NCI-H2081 treated with DMSO at 0.1 percent for 48 hours (cell line): ENCODE results near the gene FARS2.

Source experiments
- DNase-seq: peaks from one replicate; lab custom pipeline; 2025; lab: John Stamatoyannopoulos, UW

The FARS2 gene

DNA sequence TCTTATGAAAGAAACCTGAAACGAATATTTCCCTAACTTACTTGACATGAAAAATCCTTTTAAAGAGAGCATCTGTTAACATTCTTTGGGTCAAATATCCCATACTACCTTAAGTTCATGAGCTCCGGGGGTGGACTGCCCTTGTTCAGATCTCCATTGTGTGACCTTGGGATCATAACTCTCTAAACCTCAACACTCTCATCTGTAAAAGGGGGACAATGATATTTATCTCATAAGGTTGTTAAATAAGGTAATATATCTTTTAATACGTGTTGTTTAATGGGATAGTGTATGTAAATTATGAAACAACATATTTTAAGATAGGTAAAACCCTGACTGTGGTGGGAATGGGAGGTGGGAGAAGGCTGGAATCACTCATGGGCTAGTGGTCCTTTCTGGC, 326.3 kb downstream of the FARS2 start:
- DNase-seq = no peak

- no peak for DNase-seq
These were observed 328.3 kb downstream of the FARS2 start for GRCh38 chr6:5589422-5590141.

GRCh38 chr6:5590187-5590586, 328.9 kb downstream of the FARS2 start:
- DNase-seq = no peak

- DNase-seq = no peak
These were observed 331.7 kb downstream of the FARS2 start for GRCh38 chr6:5592886-5593519.

DNA sequence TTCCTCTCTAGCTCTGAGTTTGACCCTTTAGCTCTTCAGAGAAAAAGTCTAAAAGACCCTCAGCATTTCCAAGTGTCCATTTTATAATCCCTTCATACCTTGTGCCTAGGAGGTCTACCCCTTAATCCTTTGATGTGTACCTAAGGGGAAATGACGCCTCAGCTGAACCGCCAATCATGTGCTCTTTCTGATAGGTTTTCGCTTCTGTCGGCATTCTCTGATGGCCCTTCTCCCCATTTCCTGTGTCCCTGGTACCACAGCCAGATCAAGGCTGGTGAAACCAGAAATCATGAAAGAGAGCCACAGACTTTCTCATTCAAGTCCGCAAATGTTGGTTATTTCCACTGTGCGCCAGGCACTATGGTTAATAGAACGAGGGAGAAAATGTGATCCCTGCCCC, 333.9 kb downstream of the FARS2 start:
- DNase-seq = no peak

- DNase-seq = no peak
These were observed 336.1 kb downstream of the FARS2 start for GRCh38 chr6:5597413-5597812.

GRCh38 chr6:5598123-5598522, 336.8 kb downstream of the FARS2 start:
- DNase-seq = no peak

GRCh38 chr6:5599127-5599526, 337.8 kb downstream of the FARS2 start:
- DNase-seq = no peak

DNA sequence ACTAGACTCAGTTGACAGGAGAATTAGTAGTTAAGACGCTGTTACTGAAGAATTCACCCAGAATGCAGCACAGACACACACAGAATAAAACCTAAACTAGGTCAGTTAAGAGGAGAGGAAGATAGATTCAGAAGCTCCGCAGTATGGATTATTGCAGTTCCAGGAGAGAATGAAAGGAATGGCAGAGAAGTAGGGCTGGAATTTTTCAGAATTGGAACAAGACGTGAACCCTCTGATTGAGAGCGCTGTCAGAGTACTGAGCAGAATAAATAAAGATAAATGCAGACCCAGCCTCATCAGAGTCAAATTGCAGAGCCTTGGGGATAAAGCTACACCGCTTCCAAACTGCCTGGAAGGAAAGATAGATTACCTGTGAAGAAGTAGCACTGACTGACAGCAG, 344.6 kb downstream of the FARS2 start:
- no peak for DNase-seq

GRCh38 chr6:5606546-5606945, 345.2 kb downstream of the FARS2 start:
- DNase-seq = no peak

- no peak for DNase-seq
These were observed 349.3 kb downstream of the FARS2 start for GRCh38 chr6:5610640-5611039.

DNA sequence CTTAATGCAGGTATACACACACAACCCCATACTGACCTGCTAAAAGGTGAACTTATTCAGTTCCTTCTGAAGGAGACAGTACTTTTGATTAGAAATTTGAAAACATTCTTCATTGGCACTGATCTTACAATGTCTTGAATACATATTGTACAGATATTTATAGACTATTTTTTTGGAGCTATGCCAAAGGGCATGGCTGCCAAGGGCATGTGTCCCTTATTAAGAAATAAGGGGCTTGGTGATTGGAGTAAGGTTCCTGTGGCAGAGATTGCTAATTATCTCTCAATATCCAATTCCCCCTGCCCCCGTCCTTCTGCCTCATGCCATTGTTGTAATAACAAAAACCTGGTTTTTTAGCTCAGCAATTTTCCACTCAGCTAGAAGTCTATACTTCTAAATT, 355.9 kb downstream of the FARS2 start:
- DNase-seq = no peak

DNA sequence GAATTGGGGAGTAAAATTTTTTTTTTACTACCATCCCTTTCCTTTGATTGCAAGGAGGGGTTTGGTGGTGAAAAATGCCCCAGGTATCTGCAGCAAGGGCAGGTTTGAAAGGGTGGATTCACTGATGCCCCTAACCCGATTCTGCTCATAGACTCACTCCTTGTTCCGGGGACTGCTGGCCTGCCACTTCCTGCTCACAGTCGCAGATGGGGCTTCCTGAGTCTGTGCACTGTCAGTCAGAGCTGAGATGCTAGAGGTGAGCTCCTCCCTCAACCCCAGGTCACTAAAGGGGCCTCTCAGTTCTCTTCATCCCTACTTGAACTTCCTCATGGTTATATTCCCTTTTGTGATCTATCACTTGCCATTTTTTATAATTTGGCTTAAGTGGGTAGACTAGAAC, 357.9 kb downstream of the FARS2 start:
- no peak for DNase-seq

- no peak for DNase-seq
These were observed 361.1 kb downstream of the FARS2 start for GRCh38 chr6:5622276-5623005.

DNA sequence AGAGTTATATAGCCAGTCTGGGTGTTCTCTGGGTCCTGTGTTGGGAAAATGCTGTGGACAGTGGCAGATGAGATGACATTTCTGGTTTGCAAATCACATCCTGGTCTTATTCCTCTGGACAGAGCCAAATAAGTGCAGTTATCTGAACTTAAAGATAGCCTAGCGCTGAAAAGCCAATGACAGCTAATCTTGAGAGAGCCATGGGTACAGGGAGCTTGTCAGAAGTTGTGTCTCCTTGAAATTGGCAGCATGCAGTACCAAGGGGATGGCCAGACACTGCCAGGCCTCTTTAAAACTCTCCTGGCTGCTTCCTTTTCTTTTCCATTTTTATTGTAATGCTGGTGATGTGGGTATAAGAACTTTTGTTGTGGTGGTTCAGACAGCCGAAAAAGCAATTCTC, 362.5 kb downstream of the FARS2 start:
- DNase-seq = no peak

DNA sequence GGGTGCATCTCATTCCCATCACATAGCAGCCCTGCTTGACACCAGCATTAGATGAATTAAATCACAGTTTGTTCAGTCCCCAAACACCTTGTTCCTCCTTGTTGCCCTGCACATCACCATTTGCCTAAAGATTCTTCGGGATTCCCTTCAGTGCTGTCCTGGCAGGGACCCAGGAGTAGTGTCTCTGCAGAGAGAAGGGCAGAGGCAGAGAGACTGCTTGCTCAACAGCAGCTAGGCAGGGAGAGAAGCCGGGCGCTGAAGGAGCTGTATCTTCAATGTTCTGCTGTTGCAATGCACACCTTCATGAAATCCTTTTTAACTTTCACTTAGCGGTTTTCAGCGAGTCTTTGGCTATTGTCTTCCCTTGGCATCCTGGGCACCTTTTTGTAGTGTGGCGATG, 362.9 kb downstream of the FARS2 start:
- no peak for DNase-seq

DNA sequence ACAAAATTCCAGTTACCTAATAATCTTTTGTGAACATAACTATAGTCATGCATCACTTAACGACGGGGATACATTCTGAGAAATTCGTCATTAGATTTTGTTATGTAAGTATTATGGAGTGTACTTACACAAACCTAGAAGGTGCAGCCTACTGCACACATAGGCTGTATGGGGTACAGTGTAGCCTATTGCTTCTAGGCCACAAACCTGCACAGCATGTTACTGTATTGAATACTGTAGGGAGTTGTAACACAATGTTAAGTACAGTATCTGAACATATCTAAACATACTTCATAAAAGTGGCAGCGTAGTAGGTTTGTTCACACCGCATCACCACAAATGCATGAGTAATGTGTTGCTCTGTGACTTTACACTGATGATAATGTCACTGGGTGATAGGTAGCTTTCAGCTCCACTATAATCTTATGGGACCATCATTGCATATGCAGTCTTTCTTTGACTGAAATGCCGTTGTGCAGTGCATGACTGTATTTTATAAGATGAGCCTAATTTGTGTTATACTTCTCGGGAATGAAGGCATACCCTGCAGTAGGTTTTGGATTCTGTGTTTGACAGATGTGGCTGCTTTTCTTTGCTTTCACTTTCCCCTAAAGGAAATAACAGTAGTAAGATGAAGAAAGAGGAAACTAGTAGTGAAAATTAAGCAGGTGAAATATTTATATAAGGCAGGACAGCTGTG, 365.6 kb downstream of the FARS2 start:
- no peak for DNase-seq

- no peak for DNase-seq
These were observed 369.3 kb downstream of the FARS2 start for GRCh38 chr6:5630636-5631035.

DNA sequence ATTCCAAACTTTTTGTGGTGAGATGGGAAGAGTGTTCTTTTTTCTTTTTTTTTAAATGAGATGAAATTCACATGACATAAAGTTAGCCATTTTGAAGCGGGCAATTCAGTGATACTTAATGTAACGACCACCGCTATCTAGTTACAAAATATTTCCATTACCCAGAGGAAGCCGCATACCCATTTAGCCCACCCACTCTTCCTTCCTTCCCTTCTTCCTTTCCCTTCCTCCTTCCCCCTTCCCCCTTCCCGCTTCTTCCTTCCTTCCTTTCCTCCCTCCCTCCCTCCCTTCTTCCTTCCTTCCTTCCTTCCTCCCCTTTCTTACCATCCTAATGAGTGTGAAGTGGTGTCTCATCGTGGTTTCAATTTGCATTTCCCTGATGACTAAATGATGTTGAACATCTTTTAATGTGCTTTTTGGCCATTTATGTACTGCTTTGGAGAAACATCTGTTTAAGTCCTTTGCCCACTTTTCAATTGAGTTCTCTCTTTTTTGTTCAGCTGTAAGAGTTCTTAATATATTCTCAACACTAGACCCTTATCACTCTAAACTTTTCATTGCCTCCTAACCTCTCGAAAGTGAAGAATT, 371.1 kb downstream of the FARS2 start:
- no peak for DNase-seq

DNA sequence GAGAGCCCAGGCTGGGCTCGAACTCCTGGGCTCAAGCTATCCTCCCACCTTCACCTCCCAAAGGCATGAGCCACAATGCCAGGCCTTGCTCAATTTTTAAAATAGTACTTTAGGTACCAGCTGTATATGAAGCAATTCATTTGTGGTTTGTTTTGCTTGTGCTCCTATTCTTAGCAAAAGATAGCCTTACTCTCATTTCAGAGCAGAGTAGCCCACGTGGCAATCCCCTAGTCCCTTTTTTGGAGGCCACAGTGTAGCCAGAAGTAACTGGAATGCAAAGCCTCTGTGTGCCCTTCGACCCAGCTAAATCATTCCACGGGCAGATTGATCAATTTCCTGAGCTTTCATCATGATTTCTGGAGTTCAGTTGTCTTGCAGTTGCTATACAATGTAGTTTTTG, 373.2 kb downstream of the FARS2 start:
- no peak for DNase-seq

GRCh38 chr6:5636210-5637030, 375.1 kb downstream of the FARS2 start:
- no peak for DNase-seq
